HG03378 (cell line): Measurements from ENCODE around the gene ALS2.
"Not testable (repeated sequence)": the region's sequence is repeated elsewhere in the genome, so short reads cannot be mapped to it uniquely, and the experiment has no call there.

Experiments used
- ATAC-seq: cut with Tn5 transposase; IDR thresholded peaks from one replicate; pipeline ENCODE4 v1.9.1; 2021; ENCODE audit warnings: mild to moderate bottlenecking, moderate library complexity; ENCODE audit not compliant: unreplicated experiment

ALS2 gene

GRCh38 chr2:201680743-201681142, 100.0 kb downstream of the ALS2 start:
- ATAC-seq = no peak

GRCh38 chr2:201678401-201678800, 102.3 kb downstream of the ALS2 start:
- ATAC-seq = no peak

GRCh38 chr2:201675454-201675853, 105.3 kb downstream of the ALS2 start:
- no peak for ATAC-seq

GRCh38 chr2:201674794-201675193, 105.9 kb downstream of the ALS2 start:
- ATAC-seq = no peak

- no peak for ATAC-seq
Observed at GRCh38 chr2:201674298-201674697, 106.4 kb downstream of the ALS2 start.

- ATAC-seq = no peak
Observed at GRCh38 chr2:201673546-201673945, 107.2 kb downstream of the ALS2 start.

- not testable (repeated sequence) for ATAC-seq
Observed at GRCh38 chr2:201671205-201671604, 109.5 kb downstream of the ALS2 start.

GRCh38 chr2:201669865-201670264, 110.9 kb downstream of the ALS2 start:
- ATAC-seq = no peak

GRCh38 chr2:201668402-201668910, 112.3 kb downstream of the ALS2 start:
- ATAC-seq = no peak

- no peak for ATAC-seq
Observed at GRCh38 chr2:201664334-201664733, 116.4 kb downstream of the ALS2 start.

- no peak for ATAC-seq
Observed at GRCh38 chr2:201661366-201661765, 119.4 kb downstream of the ALS2 start.

- ATAC-seq = no peak
Observed at GRCh38 chr2:201660293-201660895, 120.3 kb downstream of the ALS2 start.

- no peak for ATAC-seq
Observed at GRCh38 chr2:201656740-201657139, 124.0 kb downstream of the ALS2 start.

GRCh38 chr2:201656102-201656501, 124.6 kb downstream of the ALS2 start:
- ATAC-seq = no peak

- no peak for ATAC-seq
Observed at GRCh38 chr2:201654616-201655384, 125.9 kb downstream of the ALS2 start.

- ATAC-seq = no peak
Observed at GRCh38 chr2:201653221-201653620, 127.5 kb downstream of the ALS2 start.
